Endothelial cell (in vitro differentiated cells): ENCODE data around the gene GPRC5D. TPM values are rescaled to one million over a fixed set of nuclear protein-coding genes. Genes with fewer than 3 reads are reported as not detected.

Source experiments
- DNase-seq: peaks from one replicate; pipeline ENCODE4 v3.0.0; 2021; ENCODE audit warnings: low spot score
- H3K27ac Mint-ChIP-seq: one replicate; pipeline ENCODE4 v1.8.0; 2021; ENCODE audit warnings: mixed read lengths, inconsistent platforms; ENCODE audit not compliant: unreplicated experiment
- H3K27me3 Mint-ChIP-seq: one replicate; pipeline ENCODE4 v1.8.0; 2021; ENCODE audit warnings: mild to moderate bottlenecking, moderate library complexity, mixed read lengths, inconsistent platforms; ENCODE audit not compliant: unreplicated experiment
- H3K36me3 Mint-ChIP-seq: one replicate; pipeline ENCODE4 v1.8.0; 2021; ENCODE audit warnings: mild to moderate bottlenecking, low read depth, mixed read lengths, inconsistent platforms; ENCODE audit not compliant: unreplicated experiment
- H3K4me1 Mint-ChIP-seq: one replicate; pipeline ENCODE4 v1.8.0; 2021; ENCODE audit warnings: mild to moderate bottlenecking, mixed read lengths, inconsistent platforms; ENCODE audit not compliant: unreplicated experiment
- H3K4me3 Mint-ChIP-seq: one replicate; pipeline ENCODE4 v1.8.0; 2021; ENCODE audit warnings: mild to moderate bottlenecking, mixed read lengths, inconsistent platforms; ENCODE audit not compliant: unreplicated experiment
- H3K9me3 Mint-ChIP-seq: one replicate; pipeline ENCODE4 v1.8.0; 2021; ENCODE audit warnings: mixed read lengths, inconsistent platforms; ENCODE audit not compliant: unreplicated experiment
- total RNA-seq: library from RNA; stranded (reverse); fragmentation: NEBNext Ultra II Directional; extraction: Animal tissue kit (Norgen Biotek cat#: 25700); gene quantifications from one replicate; pipeline ENCODE4 v1.2.1, GENCODE V29; 2021; ENCODE audit not compliant: unreplicated experiment
- TF ChIP-seq, protein P1 (sequence below): fragments of 200-600 bp; sonication (generic); IDR thresholded peaks from one replicate; pipeline ENCODE4 v1.5.0; 2021; ENCODE audit warnings: antibody characterized with exemption; ENCODE audit not compliant: unreplicated experiment

Gene GPRC5D
- total RNA-seq, 1 donor from 2014 or later: not detected

DNA sequence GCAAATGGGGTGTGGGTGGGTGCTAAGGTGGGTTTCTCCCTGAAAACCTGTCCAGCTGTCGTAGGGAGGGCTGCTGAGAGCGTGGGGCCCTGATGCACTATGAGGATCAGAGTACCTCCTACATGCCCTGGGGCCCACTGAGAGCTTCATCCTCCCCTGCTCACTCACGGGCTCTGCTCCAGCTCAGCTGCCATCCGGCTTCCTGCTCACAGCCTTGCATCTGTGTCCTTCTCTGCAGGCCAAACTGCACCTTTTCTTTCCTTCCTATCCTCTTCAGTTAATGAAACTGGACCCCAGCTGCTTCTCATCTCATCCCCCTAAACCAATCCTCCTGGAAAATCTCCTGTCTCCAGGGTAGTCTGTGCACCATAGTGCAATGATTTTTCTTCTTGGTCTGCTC is 22.2 kb upstream of the GPRC5D start:
- DNase-seq: no peak
- TF ChIP-seq, protein P1, sequence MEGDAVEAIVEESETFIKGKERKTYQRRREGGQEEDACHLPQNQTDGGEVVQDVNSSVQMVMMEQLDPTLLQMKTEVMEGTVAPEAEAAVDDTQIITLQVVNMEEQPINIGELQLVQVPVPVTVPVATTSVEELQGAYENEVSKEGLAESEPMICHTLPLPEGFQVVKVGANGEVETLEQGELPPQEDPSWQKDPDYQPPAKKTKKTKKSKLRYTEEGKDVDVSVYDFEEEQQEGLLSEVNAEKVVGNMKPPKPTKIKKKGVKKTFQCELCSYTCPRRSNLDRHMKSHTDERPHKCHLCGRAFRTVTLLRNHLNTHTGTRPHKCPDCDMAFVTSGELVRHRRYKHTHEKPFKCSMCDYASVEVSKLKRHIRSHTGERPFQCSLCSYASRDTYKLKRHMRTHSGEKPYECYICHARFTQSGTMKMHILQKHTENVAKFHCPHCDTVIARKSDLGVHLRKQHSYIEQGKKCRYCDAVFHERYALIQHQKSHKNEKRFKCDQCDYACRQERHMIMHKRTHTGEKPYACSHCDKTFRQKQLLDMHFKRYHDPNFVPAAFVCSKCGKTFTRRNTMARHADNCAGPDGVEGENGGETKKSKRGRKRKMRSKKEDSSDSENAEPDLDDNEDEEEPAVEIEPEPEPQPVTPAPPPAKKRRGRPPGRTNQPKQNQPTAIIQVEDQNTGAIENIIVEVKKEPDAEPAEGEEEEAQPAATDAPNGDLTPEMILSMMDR: no peak
- H3K27me3 Mint-ChIP-seq: no peaks in the 10 kb centered on the region
- peak overlapping the region; percentile 39 for H3K4me3 Mint-ChIP-seq
- no peaks in the 10 kb centered on the region for H3K4me1 Mint-ChIP-seq
- H3K9me3 Mint-ChIP-seq: peaks cover 4% of the 10 kb centered on the region
- no peak overlapping the region for H3K27ac Mint-ChIP-seq
- H3K36me3 Mint-ChIP-seq: peaks cover 44% of the 10 kb centered on the region

DNA sequence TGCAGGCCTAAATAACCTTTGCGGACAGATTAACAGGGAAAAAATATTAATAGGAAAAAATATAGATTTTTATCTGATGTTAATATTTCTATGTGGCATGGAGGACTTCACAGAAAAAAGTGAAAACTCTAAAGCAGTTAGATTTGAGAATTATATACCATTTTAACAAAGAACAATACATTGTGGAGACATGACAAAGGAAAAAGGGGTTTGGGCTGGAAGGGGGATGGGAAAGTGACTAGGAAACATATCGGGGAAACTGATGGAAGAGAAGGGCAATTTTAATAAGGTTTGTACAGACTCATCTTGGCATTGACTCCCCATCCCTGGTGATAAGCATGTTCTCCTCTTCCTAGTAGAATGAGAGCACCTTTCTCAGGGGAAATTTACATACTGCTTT is 21.0 kb upstream of the GPRC5D start:
- Mint-ChIP-seq H3K9me3 (peaks cover 4% of the 10 kb centered on the region), H3K27ac (no peak overlapping the region), H3K36me3 (peaks cover 48% of the 10 kb centered on the region), H3K27me3 (no peaks in the 10 kb centered on the region), H3K4me1 (no peaks in the 10 kb centered on the region), H3K4me3 (peak overlapping the region; percentile 37)
- TF ChIP-seq, protein P1: no peak
- DNase-seq: no peak

DNA sequence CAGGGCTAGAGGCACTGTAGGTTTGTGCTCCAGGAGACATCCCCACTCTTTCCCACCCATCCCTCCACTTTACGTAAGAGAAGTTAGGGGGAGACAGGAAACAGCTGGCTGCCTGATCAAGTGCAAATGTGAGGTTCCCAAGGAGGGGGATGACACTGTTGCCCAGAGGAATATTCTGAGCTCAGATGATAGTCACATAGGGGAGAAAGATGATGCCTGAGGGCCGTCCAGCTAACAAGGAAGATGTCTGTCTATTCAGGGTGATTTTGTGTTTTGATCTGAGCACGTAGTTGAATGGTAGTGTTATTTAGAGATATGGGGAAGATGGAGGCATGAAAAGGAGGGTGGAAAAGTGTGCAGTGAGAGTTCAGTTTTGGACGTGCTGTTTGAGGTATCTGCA is 13.9 kb upstream of the GPRC5D start:
- H3K4me1 Mint-ChIP-seq: peaks cover 15% of the 10 kb centered on the region
- TF ChIP-seq, protein P1: no peak
- H3K9me3 Mint-ChIP-seq: no peaks in the 10 kb centered on the region

DNA sequence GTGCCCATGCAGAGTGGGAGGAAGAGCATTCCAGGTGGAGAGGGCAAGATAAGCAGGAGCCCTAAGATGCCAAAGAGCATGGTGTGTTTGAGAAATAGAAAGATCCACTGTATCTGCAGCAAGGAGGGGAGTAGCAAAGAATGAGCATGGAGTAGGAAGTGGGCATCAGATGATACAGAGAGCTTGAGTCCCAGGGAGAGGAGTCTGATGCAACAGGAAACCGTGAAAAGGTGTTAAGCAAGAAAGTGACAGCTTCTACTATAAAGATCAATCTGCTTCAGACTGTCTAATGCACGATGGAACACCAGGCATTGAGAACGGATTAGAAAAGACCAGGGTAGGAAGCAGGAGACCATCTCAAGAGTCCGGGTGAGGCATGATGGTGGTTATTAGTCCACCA is 12.3 kb upstream of the GPRC5D start:
- TF ChIP-seq, protein P1: no peak
- no peak for DNase-seq
- no peak overlapping the region for H3K27ac Mint-ChIP-seq
- peaks cover 15% of the 10 kb centered on the region for H3K4me1 Mint-ChIP-seq
- no peaks in the 10 kb centered on the region for H3K9me3 Mint-ChIP-seq
- no peak overlapping the region for H3K4me3 Mint-ChIP-seq
- peaks cover 26% of the 10 kb centered on the region for H3K36me3 Mint-ChIP-seq
- H3K27me3 Mint-ChIP-seq: peaks cover 5% of the 10 kb centered on the region

More for the DNA sequence above, 13.9 kb upstream of the GPRC5D start:
- H3K27me3 Mint-ChIP-seq: peaks cover 5% of the 10 kb centered on the region
- peak overlapping the region; percentile 5 for H3K27ac Mint-ChIP-seq
- no peak overlapping the region for H3K4me3 Mint-ChIP-seq
- DNase-seq: no peak
- peaks cover 26% of the 10 kb centered on the region for H3K36me3 Mint-ChIP-seq

DNA sequence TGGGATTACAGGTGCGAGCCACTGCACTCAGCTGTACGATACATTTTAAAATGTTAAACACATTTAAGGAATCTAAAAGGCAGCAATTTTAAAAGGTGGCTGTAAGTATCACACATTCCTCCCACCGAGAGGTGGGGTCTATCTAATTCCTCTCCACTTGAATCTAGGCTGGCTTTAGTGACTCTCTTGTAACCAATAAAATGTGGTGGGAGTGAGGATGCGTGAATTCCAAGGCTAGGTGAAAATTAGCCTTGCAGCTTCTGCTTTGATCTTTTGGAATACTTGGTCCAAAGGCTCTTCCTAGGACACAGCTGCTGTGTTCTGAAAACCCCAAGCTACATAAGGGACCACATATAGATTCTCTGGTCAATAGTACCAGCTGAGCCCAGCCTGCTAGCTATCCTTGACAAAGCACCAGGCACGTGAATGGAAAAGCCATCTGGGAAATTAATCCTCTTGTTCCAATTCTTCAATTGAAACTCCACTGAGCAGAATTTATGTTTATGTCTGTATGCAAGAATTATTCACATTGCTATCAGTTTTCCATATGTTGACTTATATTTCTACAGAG is 8.8 kb upstream of the GPRC5D start:
- Mint-ChIP-seq H3K9me3 (no peaks in the 10 kb centered on the region), H3K27me3 (peaks cover 9% of the 10 kb centered on the region), H3K4me1 (peaks cover 11% of the 10 kb centered on the region), H3K27ac (peak overlapping the region; percentile 64), H3K36me3 (peaks cover 13% of the 10 kb centered on the region), H3K4me3 (no peak overlapping the region)
- TF ChIP-seq, protein P1: no peak
- no peak for DNase-seq
